NCI-H2227 (cell line): ENCODE results near the gene PRM1.
"Not testable (repeated sequence)": the region's sequence is repeated elsewhere in the genome, so short reads cannot be mapped to it uniquely, and the experiment has no call there.

Experiments used
- DNase-seq: peaks from one replicate; lab custom pipeline; 2025; ENCODE audit not compliant: unreplicated experiment; lab: John Stamatoyannopoulos, UW

The PRM1 gene

DNA sequence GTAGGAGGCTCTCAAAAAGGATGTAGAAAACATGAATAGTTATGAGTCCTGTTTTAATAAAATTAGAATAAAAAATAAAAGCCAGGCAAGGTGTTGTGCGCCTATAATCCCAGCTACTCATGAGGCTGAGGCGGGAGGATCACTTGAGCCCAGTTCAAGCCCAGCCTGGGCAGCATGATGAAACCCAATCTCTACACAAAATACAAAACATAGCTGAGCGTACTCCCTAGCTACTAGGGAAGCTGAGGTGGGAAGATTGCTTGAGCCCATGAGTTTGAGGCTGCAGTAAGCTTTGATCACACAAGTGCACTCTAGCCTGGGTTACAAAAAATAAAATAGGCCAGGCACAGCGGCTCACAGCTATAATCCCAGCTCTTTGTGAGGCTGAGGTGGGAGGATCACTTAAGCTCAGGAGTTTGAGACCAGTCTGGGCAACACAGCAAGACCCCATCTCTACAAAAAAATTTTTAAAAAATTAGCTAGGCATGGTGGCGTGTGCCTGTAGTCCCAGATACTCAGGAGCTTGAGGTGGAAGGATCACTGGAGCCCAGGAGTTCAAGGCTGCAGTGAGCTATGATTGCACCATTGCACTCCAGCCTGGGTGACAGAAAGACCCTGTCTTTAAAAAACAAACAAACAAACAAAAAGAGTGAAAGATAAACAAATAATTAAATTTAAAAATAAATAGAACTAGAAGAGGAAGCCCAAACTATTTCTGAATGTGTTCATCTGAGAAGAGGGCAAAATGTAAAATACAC lies 17.2 kb upstream of the PRM1 start:
- DNase-seq: no peak

DNA sequence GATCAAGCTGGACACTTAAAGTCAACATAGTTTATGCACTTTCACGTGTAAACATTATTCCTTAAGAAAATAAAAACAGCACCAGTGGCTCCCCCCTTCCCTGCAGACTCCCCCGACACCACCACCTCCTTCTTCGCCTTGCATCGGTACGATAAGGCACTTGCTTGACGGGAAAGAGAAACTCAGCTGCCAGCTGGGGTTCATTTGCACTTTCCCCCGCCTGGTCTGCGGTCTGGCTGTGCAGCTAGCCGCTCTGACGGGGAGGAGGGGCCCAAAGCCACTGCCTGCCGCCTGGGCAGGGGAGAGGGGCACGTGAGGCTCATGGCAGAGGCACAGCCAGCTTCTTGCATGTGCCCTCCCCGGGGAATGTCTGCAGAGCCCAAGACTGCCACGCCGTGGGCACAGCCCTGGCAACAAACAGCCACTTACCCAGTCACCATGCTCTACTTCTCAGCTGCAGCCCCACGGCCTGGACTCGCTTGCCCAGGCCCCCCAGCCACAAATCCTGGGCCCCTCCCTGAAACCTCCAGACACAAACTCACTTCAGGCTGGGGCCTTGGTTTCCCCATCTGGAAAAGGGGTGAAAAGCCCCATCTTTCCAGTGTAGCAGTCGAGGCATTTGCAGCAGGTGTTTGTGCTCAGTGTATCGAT lies 16.5 kb upstream of the PRM1 start:
- DNase-seq: peak; percentile 63

DNA sequence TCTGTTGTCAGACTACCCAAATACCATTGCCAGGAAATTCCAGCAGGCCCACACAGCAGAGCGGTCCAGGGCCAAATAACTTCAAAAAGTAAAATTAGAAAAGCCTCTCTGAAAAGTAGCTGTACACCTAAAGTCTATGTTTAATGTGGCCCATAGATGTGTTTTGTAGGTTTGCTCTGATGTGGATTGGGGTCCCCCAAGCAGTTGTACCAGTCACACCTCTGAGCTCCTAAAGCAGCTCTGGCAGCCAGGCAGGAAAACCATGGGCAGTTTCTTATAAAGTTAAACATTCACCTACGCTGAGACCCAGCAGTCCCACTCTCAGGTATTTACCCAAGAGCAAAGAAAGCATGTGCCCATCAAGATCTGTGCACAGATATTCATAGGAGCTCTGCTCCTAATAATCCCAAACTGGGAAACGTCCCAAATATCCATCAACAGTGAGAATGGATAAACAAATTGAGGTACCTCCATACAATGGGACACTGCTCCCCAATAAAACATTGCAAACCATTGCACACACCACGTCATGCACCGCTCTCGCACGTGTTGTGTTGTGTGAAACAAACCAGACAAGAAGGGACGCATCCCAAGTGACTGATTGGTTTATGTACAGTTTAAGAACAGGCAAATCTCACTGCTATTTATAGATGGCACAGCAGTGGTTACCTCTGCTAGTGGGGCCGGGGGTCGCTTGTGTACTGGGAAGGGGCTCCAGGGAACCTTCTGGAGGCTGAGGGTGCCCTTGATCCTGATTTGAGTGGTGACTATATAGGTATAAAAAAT lies 15.8 kb upstream of the PRM1 start:
- no peak for DNase-seq

DNA sequence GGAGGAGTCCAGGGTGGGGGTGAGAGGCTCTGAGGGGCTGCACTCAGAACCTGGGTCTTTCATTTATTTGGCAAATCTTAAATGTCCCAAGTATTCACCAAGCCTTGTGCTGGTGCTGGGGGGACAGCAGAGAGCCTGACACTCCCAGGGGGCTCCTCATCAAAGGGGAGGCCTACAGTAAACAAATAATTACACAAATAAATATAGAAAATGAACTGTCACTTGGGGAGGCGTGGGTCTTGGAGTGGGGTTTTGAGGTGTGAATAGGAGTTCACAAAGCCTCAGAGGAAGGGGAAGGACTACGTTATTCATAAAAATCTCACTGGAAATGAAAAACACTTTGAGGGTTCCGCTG lies 15.2 kb upstream of the PRM1 start:
- no peak for DNase-seq

DNA sequence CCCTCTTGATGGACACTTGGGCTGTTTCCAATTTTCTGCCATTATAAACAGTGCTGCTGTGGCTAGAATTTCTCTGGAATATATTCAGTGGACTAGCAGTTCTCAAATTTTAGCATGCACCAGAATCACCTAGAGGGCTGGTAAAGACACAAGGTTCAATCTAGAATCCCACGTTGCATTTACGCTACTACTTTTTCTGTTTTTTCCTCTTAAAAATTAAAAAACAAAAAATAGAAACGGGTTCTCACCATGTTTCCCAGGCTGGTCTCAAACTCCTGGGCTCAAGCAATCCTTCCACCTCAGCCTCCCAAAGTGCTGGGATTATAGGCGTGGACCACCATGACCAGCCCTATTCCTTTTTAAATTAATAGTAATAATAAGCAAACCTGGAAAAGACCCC lies 14.5 kb upstream of the PRM1 start:
- DNase-seq: no peak

DNA sequence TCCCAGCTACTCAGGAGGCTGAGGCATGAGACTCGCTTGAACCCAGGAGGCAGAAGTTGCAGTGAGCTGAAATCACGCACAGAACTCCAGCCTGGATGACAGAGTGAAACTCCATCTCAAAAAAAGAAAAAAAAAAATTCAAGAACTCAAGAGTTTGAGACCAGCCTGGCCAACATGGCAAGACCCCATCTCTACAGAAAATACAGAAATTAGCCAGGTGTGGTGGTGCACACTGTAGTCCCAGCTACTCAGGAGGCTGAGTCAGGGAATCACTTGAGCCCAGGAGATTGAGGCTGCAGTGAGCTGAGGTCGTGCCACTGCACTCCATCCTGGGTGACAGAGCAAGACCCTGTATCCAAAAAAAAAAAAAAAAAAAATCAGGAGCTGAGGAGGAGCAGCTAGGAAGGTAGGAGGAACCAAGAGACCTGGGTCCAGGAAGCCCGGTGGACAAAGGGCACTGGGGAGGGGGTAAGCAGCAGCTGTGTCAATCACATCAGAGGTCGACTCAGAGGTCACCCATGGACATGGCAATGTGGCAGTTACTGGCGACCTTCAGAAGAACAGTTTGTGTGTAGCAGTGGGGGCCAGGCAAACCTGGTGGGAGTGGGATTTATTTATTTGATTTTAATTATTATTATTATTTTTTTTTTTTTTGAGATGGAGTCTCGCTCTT lies 11.1 kb upstream of the PRM1 start:
- DNase-seq: no peak

DNA sequence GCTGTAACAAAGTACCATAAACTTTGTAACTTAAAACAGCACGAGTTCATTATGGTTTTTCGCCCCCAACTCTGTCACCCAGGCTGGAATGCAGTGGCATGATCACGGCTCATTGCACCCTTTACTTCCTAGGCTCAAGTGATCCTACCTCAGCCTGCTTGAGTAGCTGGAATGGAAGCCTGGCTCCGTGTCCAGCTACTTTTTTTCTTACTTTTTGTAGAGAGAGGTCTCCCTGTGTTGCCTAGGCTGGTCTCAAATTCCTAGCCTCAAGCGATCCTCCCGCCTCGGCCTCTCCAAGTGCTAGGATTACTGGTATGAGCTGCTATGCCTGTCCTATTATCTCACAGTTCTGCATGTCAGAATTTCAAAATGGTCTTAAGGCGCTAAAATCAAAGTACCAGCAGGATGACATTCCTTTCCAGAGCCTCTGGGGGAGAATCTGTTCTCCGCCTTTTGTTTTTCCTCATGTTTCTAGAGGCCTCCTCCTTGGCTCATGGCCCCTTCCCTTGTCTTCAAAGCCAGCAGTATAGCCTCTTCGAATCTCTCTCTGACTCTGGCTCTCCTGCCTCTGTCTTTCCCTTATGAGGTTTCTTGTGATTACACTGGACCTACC lies 10.1 kb upstream of the PRM1 start:
- DNase-seq: no peak

DNA sequence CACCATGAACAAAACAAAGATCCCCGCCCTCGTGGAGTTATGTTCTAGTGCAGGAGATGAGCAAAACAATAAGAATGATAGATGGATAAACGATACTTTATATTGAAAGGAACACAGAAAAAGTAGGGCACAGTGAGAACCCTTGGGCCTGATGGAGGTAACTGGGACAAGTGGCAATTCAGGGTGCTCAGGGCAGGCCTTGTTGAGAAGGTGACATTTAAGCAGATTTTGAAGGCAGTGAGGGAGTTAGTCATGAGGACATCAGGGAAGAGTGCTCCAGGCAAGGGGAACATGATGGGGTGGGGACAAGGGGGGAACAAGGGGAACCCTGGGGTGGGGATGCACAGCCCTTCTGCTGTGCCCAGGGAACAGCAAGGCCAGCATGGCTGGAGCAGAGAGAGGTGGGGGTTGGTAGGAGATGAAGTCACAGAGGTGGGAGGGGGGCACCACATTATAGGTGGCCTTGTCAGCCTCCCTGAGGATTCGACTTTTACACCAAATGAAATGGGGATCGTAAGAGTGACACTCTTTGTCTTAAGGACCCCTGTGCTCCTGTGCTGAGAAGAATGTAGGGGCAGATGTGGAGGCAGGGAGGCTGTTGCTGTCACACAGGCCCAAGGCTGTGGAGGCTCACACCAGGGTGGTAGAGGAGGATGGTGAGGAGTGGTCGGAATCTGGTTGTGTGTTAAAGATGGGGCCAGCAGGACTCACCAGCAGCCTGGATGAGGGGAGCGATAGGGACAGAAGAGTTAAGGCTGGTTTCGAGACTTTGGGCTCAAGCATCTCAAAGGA lies 9.2 kb upstream of the PRM1 start:
- no peak for DNase-seq

DNA sequence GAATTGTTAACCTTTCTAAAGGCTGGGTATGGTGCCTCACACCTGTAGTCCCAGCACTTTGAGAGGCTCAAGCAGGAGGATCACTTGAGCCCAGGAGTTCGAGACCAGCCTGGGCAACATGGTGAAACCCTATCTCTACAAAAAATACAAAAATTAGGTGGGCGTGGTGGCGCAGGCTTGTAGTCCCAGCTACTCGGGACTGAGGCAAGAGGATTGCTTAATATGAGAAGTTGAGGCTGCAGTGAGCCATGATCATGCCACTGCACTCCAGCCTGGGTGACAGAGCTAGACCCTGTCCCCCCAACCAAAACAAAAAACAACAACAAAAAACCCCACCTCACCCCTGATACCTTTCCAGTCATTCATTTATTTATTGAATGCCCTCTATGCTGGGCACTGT lies 8.6 kb upstream of the PRM1 start:
- DNase-seq: not testable (repeated sequence)

DNA sequence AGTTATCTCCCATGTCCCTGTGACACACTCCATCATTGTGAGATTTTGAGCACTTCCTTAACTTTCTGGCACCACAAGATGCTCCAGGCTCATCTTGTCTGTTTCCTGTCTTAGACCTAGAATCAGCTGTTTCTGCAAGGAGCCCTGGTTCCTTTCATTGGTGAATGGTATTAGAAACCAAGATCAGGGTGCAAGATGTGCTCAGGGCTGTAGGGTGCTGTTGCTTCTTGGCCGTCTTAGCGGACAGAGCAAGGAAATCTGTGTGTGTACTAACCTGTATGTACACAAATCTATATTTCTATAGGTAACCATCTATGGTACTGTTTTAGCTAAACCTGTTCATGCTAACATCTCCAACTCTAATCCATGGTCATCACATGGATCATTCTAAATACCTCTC lies 8.1 kb upstream of the PRM1 start:
- no peak for DNase-seq

DNA sequence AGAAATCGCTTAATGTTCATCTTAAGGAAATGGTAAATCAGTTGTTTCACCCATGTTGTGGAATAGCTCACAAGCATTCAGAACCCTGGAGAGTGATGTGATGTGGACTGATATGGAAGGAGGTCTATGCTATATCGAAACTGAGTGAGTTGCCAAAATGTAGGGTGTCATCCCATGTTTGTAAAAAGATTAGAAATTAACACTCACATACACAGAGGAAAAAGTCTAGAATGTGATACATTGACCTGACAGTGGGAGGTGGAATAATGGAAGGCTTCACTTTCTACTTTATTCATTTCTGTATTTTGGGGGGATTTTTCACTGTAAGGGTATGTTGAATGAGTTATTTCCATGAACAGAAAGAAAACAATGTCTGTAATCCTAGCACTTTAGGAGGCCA lies 4.7 kb upstream of the PRM1 start:
- no peak for DNase-seq

DNA sequence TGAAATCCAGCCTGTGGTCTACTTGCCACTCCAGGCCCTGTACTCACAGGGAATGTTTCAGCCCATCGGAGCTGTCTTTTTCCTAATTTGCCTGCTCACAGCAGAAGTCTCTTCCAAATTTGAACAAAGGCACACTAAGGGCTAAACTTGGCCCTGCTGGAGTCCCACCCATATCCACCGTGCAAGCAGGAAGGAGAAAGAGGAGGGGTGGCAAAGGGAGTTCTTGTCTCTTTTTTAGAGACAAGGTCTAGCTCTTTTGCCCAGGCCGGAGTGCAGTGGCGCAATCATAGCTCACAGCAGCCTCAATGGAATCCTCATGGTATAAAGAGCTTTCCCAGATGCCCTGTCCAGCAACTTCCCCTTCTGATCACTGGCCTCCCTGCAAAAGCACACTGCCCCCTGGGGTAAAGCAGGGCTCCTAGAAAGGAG lies 2.7 kb upstream of the PRM1 start:
- no peak for DNase-seq

DNA sequence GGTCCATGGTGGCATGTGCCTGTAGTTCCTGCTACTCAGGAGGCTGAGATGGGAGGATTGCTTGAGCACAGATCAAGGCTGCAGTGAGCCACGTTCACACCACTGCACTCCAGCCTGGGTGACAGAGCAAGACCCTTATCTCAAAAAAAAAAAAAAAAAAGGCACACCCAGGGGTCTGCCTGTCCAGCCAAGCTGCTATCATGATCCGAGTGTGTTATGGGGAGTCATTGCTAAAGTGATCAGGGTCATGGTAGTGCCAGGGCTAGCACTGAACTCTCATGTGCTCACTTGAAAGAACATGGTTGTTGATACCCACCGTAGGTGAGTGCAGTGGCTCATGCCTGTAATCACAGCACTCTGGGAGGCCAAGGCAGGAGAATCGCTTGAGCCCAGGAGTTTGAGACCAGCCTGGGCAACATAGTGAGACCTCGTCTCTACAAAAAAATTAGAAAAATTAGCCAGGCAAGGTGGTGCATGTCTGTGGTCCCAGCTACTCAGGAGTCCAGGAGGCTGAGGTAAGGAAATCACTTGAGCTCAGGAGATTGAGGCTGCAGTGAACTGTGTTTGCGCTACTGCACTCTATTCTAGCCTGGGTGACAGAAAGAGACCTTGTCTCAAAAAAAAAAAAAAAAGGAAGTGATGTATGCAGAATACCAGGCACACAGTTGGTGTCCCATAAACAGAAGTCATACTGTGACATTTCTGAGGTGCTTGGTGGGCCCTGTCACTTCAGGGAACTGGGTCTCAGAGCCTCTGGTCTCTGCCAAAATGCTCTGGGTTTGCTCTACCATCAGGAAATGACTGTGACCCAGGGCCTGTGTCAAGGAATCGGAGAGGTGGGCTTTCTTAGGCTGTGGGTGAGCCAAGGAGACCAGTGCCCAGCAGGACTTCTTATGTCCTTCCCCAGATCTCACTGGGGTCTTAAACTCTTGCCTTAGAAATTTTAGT lies 2.2 kb downstream of the PRM1 start:
- DNase-seq: no peak

DNA sequence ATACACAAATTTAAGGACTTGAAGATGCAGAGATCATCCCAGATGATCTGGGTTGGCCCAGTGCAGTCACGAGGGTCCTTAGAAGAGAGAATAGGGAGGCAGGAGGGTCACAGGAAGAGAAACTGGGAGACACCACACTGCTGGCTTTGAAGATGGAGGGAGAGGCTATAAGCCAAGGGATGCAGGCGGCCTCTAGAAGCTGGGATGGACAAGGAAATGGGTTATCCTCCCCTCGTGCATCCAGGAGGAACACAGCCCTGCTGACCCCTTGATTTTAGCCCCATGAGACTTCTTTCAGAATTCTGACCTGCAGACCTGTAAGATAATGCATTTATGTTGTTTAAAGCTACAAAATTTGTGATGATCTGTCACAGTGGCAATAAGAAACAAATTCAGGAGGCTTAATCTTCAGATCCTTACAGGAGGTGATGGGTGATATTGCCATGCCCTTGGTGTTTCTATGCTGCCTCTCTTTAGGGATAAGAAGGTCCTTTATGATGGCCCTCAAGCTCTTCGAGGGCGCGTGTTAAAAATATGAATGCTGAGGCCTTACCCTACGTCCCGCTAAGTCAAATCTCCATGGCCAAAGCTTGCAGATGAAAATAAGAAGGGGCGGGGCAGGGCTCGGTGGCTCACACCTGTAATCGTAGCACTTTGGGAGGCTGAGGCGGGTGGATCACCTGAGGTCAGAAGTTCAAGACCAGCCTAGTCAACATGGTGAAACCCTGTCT lies 3.4 kb downstream of the PRM1 start:
- DNase-seq: no peak

DNA sequence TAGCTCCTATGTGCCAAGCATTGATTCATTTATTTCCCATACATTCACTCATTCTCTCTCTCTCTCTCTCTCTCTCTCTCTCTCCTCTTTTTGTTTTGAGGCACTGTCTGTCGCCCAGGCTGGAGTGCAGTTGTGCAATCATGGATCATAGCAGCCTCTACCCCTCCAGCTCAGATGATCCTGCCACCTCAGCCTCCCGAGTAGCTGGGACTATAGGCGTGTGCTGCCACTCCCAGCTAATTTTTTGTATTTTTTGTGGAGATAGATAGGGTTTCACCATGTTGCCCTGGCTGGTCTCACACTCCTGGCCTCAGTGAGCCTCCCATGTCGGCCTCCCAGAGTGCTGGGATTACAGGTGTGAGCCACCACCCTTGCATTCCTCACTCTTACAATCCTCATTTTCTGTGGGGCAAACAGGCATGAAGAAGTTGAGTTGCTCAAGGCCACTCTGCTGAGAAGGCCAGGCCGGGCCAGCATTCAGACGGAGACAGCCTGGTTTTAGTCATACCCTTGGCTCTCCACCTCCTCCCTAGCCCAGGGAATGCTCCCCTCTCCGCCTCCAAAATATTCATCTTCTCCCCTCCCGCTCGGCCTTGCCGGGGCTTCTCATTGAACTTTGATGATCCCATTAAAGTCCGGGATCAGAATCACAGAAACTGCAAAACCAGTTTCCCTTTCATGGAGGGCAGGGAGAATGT lies 4.1 kb downstream of the PRM1 start:
- DNase-seq: no peak

DNA sequence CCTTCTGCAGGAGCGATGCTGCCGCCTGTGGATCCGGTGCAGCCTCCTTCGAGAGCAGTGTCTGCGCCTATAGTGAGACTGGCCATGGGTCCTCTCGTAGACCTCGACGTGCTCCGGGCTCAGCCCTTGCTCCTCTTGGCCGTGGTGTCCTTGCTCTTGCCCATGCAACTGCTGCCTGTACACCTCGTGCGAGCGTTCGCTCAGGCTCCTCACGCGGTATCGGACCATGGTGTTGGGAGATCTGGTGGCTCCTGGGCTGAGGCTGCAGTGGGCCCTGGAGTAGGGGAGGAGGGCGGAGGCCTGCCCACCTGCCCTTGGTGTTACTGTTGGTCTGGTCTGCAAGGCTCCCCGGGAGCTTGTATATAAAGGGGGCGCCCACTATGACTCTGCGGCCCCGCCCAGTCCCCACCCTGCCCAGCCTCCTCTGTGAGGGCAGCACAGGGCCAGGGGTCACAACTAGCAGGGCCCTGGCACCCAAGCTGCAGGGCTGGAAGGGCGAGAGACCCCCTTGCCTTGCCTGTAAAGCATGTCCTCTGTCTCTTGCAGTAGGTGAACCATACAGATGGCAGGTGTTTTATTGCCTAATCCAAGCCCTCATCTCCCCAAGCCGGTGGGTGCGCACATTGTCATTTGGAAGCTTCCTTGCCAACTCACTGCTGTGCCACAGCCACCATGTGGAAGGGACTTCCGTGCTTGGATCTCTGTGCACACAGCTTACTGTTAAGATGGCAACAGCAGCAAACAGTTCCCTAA lies 4.8 kb downstream of the PRM1 start, which contains the start of gene PRM2:
Gene PRM2 (minus strand): TSS at position 338 of the 753 bp plus-strand sequence. CDS start 110 bp downstream, at position 228.
- DNase-seq: no peak

DNA sequence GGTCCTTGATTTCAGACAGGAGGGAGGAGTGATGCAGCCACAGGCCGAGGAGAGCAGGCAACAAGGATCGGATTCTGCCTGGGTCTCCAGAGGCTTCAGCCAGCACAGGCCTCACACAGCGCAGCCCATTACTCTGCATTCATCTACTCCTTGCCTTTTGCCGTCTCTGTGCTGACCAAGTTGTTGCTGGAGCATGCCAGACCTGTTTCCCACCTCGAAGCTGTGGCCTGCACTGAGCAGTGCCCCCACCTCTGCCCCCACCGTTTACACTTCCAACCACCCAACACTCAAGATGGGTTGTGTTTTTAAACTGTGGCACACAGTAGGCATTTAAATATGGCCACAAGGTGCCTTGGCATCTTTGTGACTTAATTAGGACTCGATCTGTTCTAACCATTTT lies 6.2 kb downstream of the PRM1 start:
- no peak for DNase-seq
